ENCODE results near the gene SMAD6. TPM values are rescaled to one million over a fixed set of nuclear protein-coding genes. Genes with fewer than 3 reads are reported as not detected.

SMAD6 gene
- total RNA-seq, 2 donors from 2014 or later, result 14.0 to 25.4 TPM

- TF ChIP-seq POLR2A (IDR thresholded peaks at IDR 0.05) (no peak), CTCF (IDR thresholded peaks at IDR 0.05) (no peak)
- ATAC-seq (no peak), DNase-seq (no peak)
- intact Hi-C loops (cut with DNase I), result no loop called here
- Histone ChIP-seq H3K9me3 (no peaks in the 10 kb centered on the region), H3K27ac (no peak overlapping the region), H3K27me3 (no peaks in the 10 kb centered on the region), H3K36me3 (replicated peaks in 1 of 2; ENCODE audit: insufficient read depth in 1 of 2, low read depth in 2 of 2) (no peaks in the 10 kb centered on the region), H3K4me3 (no peak overlapping the region), H3K4me1 (no peaks in the 10 kb centered on the region)
- 76 to 94% methylated on average over 3 to 4 of the region's 4 CpGs for WGBS, 2 donors
Measured at GRCh38 chr15:66821307-66821706, 119.3 kb downstream of the SMAD6 start.

DNA sequence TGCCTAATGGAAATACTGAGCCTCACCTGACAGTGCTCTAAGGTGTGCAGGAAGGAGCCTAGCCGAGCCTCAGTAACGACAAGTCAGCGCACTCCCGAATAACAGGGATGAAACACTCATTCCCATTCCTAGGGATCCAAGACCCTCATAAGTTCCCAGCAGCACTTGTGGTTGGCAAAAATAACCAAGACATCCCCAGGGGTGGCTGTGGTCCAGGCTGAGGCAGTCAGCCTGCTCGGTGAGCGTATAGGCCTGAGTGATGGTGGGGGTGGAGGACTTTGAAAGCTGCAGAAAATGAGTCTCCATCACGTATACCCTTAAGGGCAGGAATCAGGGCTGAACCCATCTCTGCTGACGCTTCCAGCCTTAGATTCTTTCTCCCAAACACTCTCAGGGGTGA lies 120.1 kb downstream of the SMAD6 start:
- TF ChIP-seq CTCF (IDR thresholded peaks at IDR 0.05) (no peak), POLR2A (IDR thresholded peaks at IDR 0.05) (no peak)
- H3K4me1 ChIP-seq, result no peaks in the 10 kb centered on the region
- intact Hi-C loops (cut with DNase I), result no loop called here
- no peaks in the 10 kb centered on the region for H3K36me3 ChIP-seq (replicated peaks in 1 of 2; ENCODE audit: insufficient read depth in 1 of 2, low read depth in 2 of 2)
- ATAC-seq, result no peak
- no peak overlapping the region for H3K27ac ChIP-seq
- no peaks in the 10 kb centered on the region for H3K9me3 ChIP-seq
- H3K27me3 ChIP-seq, result no peaks in the 10 kb centered on the region
- H3K4me3 ChIP-seq, result no peak overlapping the region
- no peak for DNase-seq
- WGBS, 2 donors, result 88 to 93% methylated on average over 8 of the region's 8 CpGs

GRCh38 chr15:66822576-66822975 lies 120.5 kb downstream of the SMAD6 start:
- WGBS, 2 donors, result 87 to 91% methylated on average over 4 of the region's 4 CpGs
- H3K4me1 ChIP-seq, result no peaks in the 10 kb centered on the region

DNA sequence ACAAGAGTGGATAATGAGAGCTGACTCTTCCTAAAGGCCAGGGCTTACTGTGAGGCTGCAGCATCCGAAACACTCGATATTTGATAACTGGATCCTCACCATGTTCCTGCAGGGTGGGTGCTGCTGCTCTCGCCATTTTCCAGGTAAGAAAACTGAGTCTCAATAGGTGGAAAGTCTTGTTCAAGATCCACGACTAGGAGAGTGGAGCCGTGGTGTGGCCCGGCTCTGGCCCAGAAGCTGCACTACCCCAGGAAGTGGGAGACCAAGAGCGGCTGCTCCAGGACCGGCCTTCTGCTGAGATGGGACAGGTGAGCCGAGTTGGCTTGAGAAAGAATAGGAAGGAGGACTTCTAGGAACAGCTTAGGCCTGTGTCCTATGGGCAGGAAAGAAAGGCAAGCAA lies 121.6 kb downstream of the SMAD6 start:
- Histone ChIP-seq H3K27me3 (no peaks in the 10 kb centered on the region), H3K36me3 (replicated peaks in 1 of 2; ENCODE audit: insufficient read depth in 1 of 2, low read depth in 2 of 2) (no peaks in the 10 kb centered on the region), H3K27ac (no peak overlapping the region), H3K4me3 (no peak overlapping the region), H3K9me3 (no peaks in the 10 kb centered on the region), H3K4me1 (no peaks in the 10 kb centered on the region)
- ATAC-seq (no peak), DNase-seq (no peak)
- 91 to 96% methylated on average over 9 of the region's 9 CpGs for WGBS, 2 donors
- intact Hi-C loops (cut with DNase I), result no loop called here
- TF ChIP-seq POLR2A (IDR thresholded peaks at IDR 0.05) (no peak), CTCF (IDR thresholded peaks at IDR 0.05) (no peak)

More at GRCh38 chr15:66822576-66822975, 120.5 kb downstream of the SMAD6 start:
- Histone ChIP-seq H3K4me3 (no peak overlapping the region), H3K27me3 (no peaks in the 10 kb centered on the region), H3K36me3 (replicated peaks in 1 of 2; ENCODE audit: insufficient read depth in 1 of 2, low read depth in 2 of 2) (no peaks in the 10 kb centered on the region), H3K9me3 (no peaks in the 10 kb centered on the region), H3K27ac (no peak overlapping the region)
- intact Hi-C loops (cut with DNase I), result no loop called here
- no peak for DNase-seq
- TF ChIP-seq CTCF (IDR thresholded peaks at IDR 0.05) (no peak), POLR2A (IDR thresholded peaks at IDR 0.05) (no peak)
- no peak for ATAC-seq

DNA sequence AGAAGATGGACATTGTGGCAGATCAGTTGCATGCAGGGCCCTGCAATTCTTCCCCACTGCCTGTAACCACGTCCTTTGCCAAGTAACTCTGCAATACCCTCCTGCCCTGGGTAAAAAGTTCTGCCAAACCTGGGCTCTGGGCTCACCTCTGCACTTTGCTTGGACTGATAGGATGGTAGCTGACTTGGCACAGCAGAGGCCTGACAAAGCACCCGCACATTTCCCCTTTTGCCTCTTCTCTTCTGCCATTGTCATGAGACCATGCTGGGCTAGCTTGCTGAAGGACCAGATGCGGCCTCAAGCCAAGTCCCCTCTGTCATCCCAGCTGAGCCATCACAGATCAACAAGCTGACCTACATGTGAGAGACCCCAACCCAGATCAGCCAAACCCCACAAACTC lies 122.4 kb downstream of the SMAD6 start:
- WGBS, 2 donors, result 91 to 95% methylated on average over 3 of the region's 3 CpGs

More for the DNA sequence above, 122.4 kb downstream of the SMAD6 start:
- Histone ChIP-seq H3K4me1 (no peaks in the 10 kb centered on the region), H3K27me3 (no peaks in the 10 kb centered on the region), H3K36me3 (replicated peaks in 1 of 2; ENCODE audit: insufficient read depth in 1 of 2, low read depth in 2 of 2) (no peaks in the 10 kb centered on the region), H3K27ac (no peak overlapping the region), H3K4me3 (no peak overlapping the region), H3K9me3 (no peaks in the 10 kb centered on the region)
- intact Hi-C loops (cut with DNase I), result no loop called here
- TF ChIP-seq POLR2A (IDR thresholded peaks at IDR 0.05), result no peak
- no peak for TF ChIP-seq CTCF (IDR thresholded peaks at IDR 0.05)
- ATAC-seq (no peak), DNase-seq (no peak)

Measured in body of pancreas (tissue), 4 donors.